GM18858 (cell line): ENCODE results near the gene URGCP.

Experiments
- ATAC-seq: cut with Tn5 transposase; IDR thresholded peaks from one replicate; pipeline ENCODE4 v1.9.1; 2021; ENCODE audit not compliant: unreplicated experiment

Gene URGCP, protein sequence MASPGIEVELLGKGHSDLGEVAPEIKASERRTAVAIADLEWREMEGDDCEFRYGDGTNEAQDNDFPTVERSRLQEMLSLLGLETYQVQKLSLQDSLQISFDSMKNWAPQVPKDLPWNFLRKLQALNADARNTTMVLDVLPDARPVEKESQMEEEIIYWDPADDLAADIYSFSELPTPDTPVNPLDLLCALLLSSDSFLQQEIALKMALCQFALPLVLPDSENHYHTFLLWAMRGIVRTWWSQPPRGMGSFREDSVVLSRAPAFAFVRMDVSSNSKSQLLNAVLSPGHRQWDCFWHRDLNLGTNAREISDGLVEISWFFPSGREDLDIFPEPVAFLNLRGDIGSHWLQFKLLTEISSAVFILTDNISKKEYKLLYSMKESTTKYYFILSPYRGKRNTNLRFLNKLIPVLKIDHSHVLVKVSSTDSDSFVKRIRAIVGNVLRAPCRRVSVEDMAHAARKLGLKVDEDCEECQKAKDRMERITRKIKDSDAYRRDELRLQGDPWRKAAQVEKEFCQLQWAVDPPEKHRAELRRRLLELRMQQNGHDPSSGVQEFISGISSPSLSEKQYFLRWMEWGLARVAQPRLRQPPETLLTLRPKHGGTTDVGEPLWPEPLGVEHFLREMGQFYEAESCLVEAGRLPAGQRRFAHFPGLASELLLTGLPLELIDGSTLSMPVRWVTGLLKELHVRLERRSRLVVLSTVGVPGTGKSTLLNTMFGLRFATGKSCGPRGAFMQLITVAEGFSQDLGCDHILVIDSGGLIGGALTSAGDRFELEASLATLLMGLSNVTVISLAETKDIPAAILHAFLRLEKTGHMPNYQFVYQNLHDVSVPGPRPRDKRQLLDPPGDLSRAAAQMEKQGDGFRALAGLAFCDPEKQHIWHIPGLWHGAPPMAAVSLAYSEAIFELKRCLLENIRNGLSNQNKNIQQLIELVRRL

GRCh38 chr7:43906331-43907010 lies at the start of gene URGCP:
URGCP (minus strand) TSS chr7:43906596; CDS start chr7:43906575, 21 bp downstream.
- ATAC-seq: peak; percentile 52

- ATAC-seq: no peak
Observed at GRCh38 chr7:43956027-43956426, 49.6 kb upstream of the URGCP start.

GRCh38 chr7:43954524-43955228 lies 48.3 kb upstream of the URGCP start:
- ATAC-seq: peak; percentile 79

GRCh38 chr7:43953071-43953470 lies 46.7 kb upstream of the URGCP start:
- ATAC-seq: no peak

DNA sequence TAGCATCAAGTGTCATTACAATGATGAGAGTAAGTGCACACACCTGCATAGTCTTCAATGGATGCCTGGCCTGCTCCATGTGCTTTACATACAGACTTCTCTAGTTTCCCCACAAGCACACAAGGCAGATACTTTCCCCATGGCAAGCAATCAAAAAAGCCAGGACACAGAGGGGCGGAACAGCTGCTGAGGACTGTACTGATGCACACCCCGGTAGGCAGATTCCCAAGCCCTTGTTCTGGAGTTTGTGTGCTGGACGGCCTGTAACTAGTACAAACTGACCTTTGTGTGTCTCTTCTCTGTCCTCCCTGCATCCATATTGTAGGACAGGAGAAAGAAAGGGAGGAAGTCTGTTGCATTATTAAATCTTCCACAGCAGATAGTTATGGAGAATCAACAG lies 45.6 kb upstream of the URGCP start:
- no peak for ATAC-seq

GRCh38 chr7:43944286-43944685 lies 37.9 kb upstream of the URGCP start:
- ATAC-seq: no peak

DNA sequence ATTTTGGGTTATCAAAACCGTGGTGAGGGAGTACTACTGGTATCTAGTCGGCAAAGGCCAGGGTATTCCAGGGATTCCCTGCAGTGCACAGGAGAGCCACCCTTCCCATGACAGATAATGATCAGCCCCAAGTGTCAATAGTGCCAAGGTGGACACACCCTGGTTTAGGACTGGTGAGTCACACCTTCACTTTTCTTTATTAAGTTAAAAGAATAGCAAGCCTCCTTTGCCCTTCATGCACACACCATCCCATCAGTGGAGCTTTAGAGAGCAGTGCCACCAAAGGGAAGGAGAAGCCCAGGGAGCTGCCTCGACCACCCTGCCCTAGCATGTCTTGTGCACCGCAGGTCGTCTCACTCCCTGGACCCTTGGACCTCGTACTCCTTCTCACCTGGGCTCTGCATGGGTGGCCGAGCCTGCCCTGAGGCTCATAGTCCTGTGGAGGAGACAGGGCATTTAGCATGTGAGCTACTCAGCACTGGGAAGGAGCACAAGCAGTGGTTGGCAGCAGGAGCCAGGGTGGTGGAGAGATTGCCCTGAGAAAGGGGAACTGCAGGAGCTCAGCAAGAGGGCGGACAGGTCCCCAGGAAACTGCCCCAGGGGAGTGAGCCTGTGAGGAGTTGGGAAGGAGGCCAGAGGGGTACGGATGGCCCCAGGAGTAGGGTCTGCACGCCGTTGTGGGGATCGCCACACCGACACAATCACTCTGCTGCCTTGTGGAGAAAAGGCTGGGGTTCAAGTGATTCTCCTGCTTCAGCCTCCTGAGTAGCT lies 37.2 kb upstream of the URGCP start:
- ATAC-seq: no peak

DNA sequence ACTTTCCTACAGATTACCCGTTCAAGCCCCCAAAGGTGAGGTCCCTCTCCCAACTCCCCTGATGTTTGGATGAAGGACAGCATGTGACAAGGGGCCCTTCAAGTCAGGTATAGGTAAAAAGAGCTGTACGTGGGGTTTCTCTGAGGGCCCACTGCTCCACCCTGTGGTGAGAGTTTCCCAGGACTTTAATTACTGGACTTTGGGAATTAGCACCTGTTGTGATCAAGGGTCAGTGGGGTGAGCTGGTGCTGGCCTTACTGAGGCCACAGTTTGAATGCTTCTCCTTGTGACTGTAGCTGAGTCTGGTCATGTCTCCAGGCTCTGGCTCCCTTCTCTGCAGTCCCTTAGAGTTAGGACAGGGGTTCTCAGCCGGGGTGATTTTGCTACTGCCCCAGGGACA lies 36.6 kb upstream of the URGCP start:
- no peak for ATAC-seq

DNA sequence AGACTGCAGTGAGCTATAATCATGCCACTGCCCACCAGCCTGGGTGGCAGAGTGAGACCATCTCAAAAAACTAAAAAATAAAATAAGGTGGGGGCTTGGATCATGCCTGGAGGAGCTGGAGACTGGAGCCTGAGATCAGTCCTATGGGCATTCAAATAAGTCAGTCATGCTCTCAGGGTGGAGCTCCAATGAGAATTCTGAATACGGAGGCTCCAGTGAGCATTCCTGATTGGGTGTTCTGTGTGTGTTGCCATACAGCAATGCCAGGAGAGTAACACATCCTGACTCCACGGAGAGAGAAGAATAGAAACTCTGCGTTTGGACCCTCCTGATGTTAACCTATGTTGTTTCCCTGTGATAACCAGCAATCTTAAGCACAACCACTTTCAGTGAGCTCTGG lies 35.9 kb upstream of the URGCP start:
- no peak for ATAC-seq

GRCh38 chr7:43938892-43939482 lies 32.6 kb upstream of the URGCP start:
- no peak for ATAC-seq

- ATAC-seq: no peak
Observed at GRCh38 chr7:43937444-43937843, 31.0 kb upstream of the URGCP start.

GRCh38 chr7:43933902-43934560 lies 27.6 kb upstream of the URGCP start:
- ATAC-seq: no peak

DNA sequence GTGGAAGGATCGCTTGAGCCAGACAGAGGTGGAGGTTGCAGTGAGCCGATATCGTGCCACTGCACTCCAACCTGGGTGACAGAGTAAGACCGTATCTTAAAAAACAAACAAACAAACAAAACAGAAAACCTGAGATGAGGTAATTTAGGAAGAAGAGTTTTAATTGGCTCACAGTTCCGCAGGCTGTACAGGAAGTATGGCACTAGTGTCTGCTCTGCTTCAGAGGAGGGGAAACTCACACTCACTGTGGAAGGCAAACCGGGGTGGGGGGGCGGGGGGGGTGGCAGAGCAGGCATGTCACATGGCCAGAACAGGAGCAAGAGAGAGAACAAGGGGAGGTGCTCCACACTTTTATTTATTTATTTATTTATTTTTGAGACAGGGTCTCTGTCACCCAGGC lies 24.9 kb upstream of the URGCP start:
- no peak for ATAC-seq

- ATAC-seq: no peak
Observed at GRCh38 chr7:43929529-43930457, 23.4 kb upstream of the URGCP start.

GRCh38 chr7:43927810-43928209 lies 21.4 kb upstream of the URGCP start:
- ATAC-seq: no peak

DNA sequence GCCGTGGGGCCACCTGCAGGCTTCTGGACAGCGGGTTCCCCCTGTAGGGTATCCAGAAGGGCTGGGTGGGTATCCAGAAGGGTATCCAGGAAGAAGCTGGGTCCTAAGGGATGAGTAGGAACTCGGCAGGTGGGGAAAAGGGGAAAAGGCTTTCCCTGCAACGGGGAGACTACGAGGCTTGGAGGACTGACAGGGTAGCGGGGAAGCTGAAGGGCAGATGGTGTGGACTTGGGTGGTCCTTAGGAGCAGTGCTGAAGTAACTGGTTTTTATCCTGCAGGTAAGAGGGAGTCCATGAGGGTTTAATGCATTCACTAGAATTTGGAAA lies 20.4 kb upstream of the URGCP start:
- no peak for ATAC-seq

DNA sequence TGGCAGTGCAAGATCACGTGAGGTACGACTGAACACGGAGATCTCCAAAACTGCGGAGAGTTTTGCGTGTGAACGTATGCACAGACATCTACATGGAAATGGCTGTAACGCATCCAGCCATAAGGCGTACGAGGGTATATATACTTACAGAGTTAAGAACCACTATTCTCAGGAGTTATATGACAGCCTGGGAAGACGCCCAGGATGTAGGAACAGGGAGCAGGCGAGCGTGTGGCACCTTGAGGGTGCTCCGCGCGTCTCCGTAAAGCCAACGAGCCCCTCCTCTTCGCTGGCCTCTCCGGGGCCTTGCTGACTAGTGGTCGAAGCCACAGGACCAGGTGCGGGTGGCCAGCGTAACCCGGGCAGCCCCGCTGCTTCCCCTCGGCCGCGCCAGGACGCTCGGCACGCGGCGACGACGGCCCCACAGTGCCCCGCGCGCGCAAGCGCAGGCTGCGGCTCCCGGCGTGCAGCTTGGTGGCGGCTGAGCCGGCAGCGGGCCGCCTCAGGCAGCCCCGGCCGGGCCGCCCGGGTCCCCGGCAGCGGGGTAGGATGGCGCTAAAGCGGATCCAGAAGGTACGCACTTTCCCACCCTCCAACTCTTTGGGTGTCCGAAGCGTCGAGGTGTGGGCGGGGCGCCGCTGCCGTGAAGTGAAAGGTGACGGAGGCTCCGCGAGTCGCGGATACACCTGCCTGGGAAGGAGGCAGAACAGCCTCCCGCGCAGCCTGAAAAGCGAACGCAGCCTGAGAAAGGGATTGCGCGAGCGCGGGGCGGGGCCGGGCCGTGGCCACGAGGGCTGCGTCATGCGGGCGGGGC lies 19.8 kb upstream of the URGCP start, which contains the start of gene UBE2D4:
TSS of gene UBE2D4 (plus strand) at position 453 of the 814 bp plus-strand sequence. CDS start at position 550, 97 bp downstream.
- peak; percentile 78 for ATAC-seq
